NCI-H2171 treated with DMSO at 0.1 percent for 48 hours (cell line): ENCODE results near the gene GRIPAP1.
"Not testable (repeated sequence)": the region's sequence is repeated elsewhere in the genome, so short reads cannot be mapped to it uniquely, and the experiment has no call there.

Source experiments
- DNase-seq: peaks from one replicate; lab custom pipeline; 2025; lab: John Stamatoyannopoulos, UW

GRIPAP1 gene

DNA sequence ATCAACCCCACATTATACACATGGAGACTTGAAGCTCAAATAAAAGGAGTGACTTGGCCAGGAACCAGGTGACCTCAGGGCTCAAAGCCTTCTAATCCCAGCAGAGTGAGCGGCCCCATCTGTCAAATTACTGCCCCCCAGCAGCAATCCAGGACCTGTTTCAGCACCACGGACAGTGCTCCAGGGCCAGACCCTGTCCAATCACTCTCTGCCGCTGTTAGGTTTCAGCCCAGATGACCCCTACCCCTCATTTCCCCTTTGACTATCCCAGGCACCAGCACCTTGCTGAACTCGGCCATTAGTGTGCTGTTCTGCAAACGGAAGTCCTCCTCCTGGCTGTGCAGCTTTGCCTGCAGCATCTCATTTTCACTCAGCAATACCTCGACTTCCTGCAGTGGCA lies 5.1 kb downstream of the GRIPAP1 start:
- no peak for DNase-seq

DNA sequence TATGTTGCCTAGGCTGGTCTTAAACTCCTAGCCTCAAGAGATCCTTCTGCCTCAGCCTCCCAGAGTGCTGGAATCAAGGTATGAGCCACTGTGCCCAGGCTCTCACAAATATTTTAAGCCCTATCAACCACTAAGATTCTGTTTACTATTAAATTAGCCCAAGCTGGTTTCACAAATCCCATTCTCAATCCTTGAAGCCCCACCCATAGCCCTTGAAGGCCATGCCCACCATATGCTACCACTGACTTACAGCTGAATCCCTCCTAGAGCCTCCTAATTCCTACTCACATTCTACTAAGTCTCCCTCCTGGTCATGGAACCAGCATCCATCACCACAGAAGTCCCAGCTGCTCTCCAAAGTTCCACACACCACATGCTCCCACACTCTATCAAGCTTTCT lies 9.7 kb downstream of the GRIPAP1 start:
- no peak for DNase-seq

DNA sequence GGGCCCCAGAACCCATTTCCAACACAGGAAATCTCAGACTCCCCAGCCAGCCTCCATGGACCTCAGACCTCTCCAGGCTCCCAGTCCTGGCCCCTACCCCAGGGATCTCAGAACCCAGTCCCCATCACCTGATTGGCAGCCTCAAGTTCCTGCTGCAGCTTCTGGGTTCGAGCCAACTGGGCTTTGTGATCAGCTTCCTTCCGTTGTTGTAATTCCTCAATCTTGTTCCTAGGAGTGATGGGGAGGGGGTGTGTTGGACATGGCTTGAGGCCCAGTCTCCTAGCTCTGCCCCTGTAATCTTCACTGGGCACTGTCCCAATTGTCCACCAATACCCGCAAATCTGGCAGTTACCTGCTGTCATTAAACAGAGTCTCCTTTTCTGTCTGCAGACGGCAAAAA lies 12.6 kb downstream of the GRIPAP1 start:
- no peak for DNase-seq

DNA sequence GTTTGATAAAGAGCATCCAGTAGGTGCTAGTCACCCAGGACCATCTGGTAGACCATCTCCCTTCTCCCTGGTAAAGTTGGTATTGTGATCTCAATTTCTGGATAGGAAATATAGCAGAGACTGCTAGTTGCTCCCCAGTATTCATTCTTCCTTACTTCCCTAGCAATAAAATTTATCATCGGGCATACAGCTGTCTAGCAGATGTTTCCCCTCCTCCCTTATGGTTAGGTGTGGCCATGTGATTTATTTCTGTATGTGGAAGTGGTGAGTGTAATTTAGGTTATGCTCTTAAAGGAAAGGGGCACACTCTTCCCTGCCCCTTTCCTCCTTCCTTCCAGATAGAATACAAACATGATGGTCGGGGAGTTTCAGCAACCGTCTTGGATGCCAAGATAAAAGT lies 18.2 kb downstream of the GRIPAP1 start:
- no peak for DNase-seq

DNA sequence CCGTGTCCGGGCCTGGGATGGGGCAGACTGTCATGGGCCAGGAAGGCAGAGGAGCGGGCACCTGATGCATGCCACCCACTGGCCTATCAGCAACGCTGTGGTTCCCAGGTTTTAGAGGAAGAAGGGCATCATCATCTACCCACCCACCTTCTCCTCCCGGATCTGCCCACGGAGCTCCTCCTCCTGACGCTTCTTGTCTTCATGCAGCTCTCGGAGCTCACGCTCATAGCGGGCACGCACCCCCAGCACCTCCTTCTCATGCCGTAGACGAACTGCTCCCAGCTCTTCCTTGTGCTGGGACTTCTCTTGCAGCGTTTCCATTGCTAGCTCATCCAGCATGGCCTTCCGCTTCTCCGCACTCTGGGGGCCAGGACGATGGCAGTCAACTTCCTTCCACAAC lies 19.0 kb downstream of the GRIPAP1 start:
- DNase-seq = no peak

DNA sequence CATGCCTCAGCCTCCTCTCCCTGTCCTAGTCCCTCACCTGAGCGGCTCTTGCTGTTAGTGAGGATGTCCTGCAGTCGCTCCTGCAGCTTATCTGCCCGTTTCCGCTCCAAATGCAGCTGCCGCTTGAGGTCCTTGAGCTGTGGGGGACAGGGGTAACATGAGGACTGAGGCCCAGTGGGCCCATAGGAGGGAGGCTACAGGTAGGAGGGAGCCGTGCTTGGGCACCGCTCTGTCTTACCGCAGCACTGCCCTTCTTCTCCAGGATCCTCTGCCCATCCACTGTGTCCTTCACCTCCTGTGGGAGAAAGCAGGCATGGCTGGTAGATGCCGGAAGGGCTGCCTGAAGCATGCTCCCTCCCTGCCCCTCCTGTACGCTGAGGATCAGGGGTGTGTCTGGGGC lies 20.9 kb downstream of the GRIPAP1 start:
- DNase-seq = no peak

DNA sequence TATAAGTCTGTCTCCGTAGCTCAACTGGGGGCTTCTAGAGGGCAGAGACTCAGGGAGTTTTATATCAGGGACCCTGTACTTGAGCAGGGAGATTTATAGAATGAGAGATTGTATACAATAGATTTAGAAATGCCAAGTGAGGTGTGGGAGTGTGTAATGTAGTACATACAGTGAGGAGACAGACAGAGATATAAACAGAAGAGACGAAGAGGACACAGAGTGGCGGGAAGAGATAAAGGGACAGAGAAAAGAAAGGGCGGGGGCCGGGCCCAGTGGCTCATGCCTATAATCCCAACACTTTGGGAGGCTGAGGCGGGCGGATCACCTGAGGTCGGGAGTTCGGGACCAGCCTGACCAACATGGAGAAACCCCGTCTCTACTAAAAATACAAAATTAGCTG lies 21.7 kb downstream of the GRIPAP1 start:
- DNase-seq = not testable (repeated sequence)

DNA sequence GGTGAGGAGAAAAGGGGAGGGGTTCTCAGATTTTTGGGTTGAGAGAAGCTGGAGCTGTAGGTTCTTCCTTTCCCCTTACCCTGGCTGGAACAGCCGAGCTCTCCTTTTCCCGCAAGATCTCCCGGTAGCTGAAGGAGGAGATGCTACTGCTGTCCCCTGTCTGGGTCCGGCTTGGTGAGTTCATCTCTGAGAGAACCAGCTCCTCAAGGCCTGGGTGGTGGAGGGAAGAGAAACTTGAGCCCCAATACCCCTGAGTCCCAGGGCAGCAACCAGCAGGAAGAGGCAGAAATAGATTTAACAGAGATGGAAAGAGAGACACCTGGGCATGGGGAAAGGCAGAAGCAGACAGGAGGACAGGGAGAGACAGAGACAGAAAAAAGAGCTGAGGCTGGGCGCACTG lies 23.8 kb downstream of the GRIPAP1 start:
- no peak for DNase-seq

DNA sequence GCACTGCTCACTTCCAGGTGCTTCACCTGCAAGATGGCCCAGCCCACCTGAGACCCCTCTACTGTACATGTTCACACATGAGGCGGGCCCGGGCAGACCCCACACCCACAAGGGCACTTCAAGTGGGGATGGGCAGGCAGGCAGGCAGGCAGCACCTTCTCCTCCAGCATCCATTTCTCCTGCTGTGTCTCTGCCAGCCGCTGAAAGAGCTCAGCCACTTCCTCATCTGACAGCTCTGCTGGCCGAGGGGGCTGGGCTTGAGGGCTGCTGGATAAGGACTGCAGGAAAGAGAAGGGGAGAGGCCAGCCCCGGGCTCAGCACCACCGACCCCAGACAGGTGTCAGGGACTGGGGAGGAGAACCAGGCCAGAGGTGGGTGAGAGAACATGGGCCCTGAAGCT lies 26.0 kb downstream of the GRIPAP1 start:
- DNase-seq = no peak

DNA sequence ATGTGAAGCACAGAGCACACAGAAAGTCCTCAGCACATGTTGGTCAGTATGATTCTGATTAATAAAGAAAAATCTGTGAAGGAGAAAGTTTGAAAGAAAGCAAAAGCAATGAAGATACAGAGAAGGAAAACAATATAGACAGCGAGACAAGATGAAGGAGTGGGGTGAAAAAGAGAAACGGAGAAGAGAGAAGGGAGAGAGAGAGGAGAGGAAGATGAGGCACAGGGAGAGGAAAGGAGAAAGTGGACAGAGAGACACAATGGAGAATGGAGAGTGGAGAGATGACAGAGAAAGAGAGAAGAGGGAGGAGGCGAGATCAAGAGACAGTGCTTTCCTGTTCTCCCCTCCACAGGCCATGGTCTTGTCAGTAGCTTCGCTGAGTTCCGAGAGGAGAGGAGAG lies 26.5 kb downstream of the GRIPAP1 start:
- DNase-seq = no peak

DNA sequence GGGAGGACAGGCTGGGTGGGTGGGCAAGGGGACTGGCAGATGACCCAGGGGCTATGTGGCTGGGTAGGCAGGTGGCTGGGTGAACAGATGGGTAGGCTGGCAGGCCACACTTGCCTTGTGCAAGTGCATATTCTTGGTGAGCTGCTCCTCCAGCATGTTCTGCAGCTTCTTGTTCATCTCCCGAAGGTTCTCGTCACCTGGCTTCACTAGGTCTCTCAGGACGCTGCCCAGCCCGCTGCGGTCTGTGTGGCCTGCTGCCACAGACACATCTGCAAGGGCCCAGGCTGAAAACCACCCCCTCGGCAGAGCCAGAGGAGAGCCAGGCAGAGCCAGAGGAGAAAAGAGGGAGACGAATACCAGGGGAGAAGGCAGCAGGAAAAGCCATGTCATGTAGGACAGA lies 27.0 kb downstream of the GRIPAP1 start:
- no peak for DNase-seq

DNA sequence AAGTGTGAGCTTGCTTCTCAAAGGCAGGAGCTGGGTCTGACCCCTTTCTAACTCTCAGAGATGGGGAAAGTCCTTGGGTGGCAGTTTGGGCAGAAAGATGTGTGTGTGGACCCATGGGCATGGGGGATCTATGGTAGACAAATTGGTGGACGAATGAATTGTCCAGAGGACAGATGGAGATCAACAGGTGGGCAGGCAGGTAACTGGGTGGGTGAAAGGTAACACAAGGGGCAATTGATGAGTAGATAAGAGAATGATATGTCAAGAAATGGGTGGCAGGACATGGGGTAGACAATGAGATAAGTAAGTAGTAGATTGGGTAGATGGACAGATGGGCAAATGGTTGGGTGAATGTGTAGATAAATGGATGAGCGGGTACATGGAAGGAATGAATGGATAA lies 27.5 kb downstream of the GRIPAP1 start:
- no peak for DNase-seq

DNA sequence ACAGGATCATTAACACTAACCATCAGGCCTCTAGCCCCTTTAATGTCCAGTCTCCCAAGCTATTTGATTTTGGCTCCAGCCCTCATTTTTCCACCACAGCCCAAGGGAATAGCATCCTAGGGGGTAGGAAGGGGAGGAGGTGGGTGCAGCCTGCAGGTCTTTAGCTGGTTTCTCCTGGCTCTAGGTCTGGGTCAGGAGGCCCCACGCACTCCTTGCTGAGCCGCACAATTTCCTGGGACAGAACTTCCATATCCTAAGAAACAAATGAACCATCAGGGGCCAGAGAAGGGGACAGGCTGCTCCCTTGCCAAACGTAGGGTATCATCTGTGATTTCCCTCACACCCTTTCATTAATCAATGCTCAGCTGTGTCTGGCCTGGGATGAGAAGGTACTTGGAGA lies 28.0 kb downstream of the GRIPAP1 start:
- DNase-seq = no peak

DNA sequence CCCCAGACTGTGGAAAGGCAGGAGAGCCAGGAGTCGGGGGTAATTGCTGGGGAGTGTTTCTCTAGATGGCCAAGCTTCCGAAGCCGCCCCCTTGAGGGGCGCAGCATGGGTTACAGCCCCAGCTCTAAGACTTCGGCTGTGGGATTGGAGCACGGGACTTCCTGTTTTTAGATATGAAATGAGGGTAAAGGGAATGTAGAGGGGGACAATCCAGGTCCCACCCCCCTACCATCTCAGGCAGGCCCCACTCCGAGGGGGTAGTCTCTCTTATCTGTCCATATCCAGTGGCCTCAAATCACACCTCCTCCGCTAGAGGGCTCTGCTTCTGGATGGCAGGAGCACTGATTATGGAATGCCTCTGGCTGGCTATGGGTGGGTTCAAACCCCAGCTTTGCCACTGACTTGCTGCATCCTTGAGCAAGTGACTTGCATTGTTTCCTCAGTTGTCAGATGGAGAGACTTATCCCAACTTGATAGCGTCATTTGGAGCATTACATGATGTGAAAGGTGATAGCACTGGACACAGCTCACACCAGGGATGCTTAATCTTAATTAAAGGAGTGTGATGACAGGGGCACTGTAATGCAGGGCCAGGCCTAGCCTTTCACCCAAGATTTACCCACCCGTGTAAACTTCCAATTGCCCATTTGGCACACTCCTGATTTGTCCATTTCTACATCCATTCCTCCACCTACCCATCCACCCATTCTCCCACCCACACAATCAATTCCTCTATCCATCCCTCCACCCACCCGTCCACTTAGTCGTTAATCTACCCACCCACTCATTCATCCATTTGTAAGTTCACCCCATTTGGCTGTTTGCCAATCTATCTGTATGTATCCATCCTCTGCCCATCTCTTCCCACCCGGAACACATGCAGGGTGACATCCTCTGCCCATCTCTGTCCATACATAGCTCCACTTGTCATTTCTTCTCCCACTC lies 29.6 kb downstream of the GRIPAP1 start:
- DNase-seq = peak; percentile 31

DNA sequence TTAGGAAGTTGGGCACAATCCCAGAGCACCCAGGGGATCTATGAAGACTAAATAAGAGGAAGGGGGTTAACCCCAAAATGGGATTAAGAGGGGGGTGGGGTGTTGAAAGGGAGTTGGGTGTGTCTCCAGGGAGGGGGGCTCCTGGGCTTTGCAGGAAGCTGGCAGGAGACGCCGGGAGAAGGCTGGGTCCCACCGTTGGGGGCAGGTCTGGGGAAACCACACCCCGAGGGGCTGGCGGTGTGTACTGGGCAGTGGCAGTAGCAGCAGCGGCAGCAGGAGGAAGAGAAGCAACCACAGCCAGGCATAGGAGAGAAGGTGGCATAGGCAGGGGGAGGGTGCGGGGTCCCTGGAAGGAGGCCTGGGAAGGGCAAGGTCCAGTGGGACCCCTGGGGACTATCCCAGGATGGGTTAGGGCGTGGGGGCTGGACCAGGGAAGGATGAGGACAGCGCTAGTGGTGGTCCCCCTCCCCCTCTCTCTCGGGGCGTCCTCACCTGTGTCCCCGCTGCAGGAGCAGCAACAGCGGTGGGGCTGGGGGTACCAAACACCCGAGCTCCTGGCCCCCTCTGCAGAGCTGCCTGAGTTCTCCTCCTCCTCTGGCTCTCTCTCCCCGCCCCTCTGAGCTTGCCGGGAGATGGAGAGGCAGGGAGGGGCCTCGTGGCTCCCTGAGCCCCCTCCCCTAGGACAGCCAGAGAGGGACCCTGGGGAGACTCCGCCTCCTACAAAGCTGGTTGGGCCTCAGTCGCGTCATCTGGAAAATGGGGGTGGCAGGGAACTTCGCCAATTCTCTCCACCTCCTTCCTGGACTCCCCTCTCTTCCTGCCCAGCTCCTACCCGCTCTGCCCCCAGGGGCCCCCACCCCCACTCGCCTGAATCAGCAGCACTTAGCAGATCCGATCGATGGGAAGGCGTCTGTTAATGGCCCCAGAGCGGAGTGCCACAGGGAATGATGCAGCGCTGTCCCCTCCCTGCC lies 30.5 kb downstream of the GRIPAP1 start, which contains the start of gene KCND1:
Gene KCND1 (minus strand): TSS at position 596 of the 971 bp plus-strand sequence. CDS start 1,573 bp downstream, outside the sequence.
- DNase-seq = peak; percentile 9

DNA sequence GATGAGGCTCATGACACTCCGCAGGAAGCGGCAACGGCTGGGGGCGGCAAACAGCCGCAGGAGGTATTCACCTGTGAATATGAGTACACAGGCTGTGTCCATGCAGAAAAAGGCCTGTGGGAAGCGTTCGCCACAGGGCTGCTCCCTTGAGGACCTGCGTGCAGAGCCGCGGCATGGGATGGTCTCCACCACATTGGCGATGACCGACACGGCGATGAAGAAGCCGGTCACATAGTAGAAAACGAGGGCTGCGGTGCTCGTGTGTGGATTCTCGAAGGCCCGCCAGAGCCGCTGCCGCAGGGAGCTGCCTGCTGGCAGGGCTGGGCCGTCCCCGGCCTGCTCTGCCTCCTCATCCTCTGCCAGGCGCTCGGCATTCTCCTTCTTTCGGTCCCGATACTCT lies 32.6 kb downstream of the GRIPAP1 start:
- DNase-seq = no peak

DNA sequence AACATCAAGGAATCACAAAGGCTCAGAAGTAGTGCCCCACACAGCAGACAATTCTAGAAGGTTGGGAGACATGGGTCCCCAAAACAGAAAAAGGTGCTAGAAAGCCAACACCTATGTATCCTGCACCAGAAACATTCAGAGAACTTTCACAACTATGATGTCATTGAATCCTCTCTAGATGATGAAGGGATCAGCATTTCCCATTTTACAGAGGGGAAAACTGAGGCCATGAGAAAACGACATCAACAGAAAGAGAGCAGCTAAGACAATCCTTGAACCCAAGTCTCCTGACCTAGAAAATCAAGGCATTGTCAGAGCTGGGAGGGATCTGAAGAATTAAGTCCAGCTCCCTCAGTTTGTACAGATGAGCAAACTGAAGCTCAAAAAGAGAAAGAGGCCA lies 33.7 kb downstream of the GRIPAP1 start:
- no peak for DNase-seq

DNA sequence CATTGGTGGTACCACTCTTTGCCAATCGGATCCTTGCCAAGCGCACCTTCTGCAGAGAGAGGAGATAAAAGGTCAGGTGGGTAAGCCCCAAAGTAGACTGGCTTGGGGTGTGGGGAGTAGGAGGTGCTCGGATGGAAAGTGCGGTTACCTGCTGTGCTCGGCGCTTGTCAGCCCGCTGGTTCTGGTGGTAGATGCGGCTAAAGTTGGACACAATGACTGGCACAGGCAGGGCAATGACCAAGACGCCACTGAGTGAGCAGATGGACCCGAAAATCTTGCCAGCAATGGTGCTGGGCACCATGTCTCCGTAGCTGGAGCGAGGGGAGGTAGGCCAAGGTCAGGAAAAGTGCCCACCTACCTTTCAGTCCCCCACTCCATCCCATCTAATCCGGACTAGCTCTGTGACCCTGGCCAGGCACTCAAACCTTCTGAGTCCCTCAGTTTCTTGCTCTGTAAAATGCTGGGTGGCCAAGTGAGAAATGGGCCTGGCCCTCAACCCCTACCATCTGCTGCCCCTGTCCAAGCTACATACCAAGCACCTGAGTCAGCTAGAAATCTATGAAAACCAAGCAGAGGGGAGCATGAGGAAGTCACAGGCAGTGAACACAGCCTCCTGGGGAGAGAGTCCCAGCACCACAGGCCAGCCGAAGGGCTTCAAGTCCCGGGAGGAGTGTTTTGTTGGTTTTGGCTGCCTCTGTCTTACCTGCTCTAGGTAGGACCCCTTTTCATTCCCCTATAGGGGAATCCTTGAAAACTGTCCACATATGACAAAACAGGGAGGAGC lies 35.1 kb downstream of the GRIPAP1 start:
- DNase-seq = no peak

DNA sequence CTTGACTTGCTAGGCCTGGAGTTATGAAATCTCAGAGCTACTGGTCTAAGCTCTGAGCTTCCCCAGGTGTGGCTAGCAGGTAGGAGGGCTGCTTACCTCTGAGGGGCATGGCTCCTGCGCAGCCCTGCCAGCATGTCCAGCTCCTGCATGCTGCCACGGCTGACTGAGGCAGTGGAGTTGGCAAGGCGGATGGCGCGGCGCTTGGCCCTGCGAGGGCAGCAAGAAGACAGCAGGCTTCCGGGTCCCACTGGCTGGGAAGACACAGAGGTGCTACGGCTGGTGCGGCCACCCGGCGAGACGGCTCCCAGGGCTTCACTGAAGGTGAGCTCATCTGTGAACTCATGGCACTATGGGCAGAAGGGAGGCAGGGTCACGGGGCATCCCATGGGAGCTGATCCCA lies 36.1 kb downstream of the GRIPAP1 start:
- DNase-seq = no peak

DNA sequence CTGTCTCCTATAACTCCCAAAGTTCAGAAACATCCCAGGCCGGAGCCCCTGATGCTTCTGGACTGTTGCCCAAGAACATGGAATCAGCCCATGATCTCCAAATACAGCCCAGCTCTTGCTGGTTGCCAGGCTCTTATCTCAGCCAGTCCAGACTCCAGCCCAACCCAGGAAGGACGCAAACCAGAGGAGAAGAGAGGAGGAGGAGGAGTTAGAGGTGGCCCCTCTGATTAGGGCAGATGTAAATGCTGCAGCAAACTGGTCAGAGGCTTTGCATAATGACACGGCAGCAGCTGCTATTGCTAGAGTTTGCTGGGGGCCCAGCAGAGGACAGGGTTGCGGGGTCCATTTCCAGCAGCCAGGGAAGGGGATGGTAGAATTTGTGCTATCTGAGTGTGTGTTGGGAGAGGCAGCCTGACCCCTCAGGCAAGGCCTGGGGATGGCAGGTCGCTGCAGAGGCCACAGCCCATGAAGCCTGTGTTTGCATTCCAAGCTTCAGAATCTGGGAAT lies 40.4 kb downstream of the GRIPAP1 start:
- no peak for DNase-seq

DNA sequence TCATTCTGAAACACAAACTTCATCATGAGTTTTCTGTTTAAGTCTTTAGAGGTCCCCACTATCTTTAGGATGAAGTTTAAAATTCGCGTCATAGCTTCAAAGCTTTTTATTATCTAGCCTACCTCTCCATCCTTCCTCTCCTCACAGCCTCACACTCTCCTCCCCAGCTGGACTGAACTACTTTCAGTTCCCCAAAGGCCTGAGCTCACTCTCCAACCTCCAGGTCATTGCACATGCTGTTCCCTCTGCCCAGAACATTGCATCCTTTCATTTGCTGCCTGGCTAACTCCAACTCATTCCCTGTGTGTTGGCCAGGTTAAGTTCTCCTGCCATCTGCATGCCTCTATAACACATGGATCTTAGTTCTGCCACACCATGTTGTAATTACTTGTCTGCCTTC lies 41.8 kb downstream of the GRIPAP1 start:
- DNase-seq = no peak

DNA sequence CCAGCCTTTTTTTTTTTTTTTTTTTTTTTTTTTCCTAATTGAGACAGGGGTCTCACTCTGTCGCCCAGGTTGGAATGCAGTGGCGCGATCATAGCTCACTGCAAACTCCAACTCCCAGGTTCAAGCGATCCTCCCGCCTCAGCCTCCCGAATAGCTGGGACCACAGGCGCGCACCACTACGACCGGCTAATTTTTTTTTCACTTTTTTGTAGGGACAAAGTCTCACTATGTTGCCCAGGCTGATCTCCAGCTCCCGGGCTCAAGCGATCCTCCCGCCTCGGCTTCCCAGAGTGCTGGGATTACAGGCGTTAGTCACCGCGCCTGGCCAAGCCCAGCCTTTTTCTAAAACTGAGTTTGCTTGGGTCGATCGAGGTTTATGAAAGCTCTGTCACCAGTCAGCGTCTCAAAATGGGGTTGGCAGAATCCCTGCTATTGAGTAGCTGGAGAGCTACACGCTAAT lies 43.4 kb downstream of the GRIPAP1 start:
- DNase-seq = peak; percentile 19
